ENCODE measurements around the gene THAP2.

THAP2 gene

DNA sequence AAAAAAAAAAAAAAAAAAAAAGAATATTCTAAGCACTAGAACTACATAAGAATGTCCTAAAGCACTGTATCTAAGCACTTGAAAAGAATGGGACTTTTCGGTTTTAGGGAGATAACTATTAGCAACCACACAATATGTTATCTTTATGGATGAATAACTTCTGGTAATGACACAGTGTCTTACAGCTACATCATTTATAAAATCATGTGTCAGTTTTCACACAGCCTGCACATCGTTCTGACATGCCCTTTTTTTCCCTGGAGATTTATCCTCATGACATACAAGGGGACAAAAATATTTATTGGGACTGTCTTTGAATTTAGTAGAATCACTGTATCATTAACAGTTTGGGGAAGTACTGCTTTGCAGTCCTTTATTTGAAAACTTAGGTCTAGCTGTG is 39.1 kb downstream of the THAP2 start:
- no peak for DNase-seq (ENCODE audit: low read depth in 2 of 2)

GRCh38 chr12:71704920-71705319 is 40.8 kb downstream of the THAP2 start:
- DNase-seq (ENCODE audit: low read depth in 2 of 2): no peak

GRCh38 chr12:71708658-71709057 is 44.6 kb downstream of the THAP2 start:
- no peak for DNase-seq (ENCODE audit: low read depth in 2 of 2)

DNA sequence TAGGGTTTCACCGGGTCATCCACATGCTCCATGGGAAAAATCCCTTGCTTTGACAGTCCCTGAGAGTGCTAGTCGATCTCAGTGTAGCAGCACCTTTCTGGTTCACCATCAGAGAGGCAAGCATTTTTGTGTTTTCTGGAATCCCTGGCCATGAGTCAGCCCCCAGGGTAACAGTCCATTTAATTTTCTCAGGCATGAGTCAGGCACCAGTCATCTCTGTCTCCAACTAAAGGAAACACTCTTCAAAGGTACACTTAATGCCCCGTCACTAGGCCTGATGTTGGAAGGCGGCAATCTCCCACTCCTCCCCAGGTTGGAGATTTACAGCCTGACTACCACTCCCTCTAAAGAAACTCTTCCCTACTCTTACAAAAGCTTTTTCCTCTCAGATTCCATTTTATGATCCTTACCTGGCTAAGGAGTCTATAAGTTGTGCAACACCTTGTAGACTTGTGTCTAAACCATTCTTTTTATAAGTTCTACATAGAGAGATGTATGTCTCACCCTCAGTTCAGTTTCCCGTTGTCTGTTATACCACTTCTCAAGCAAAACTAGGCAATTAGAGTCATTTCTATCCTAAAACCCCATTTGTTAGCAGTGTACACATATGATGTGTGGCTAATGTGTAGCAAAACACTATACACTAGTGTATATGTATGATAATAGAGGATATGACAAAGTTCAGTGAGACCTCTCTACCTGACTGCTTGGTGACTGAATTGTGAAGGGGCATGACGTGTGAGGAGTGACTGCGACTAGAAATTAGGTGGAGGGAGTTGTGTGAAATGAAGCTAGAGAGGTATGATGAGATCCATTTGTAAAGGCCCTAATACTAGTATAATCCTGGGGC is 46.4 kb downstream of the THAP2 start:
- DNase-seq (ENCODE audit: low read depth in 2 of 2): no peak

- DNase-seq (ENCODE audit: low read depth in 2 of 2): no peak
These were observed 54.5 kb downstream of the THAP2 start for GRCh38 chr12:71718611-71719010.

- DNase-seq (ENCODE audit: low read depth in 2 of 2): no peak
These were observed 55.7 kb downstream of the THAP2 start for GRCh38 chr12:71719647-71720370.

- no peak for DNase-seq (ENCODE audit: low read depth in 2 of 2)
These were observed 57.8 kb downstream of the THAP2 start for GRCh38 chr12:71721783-71722505.

DNA sequence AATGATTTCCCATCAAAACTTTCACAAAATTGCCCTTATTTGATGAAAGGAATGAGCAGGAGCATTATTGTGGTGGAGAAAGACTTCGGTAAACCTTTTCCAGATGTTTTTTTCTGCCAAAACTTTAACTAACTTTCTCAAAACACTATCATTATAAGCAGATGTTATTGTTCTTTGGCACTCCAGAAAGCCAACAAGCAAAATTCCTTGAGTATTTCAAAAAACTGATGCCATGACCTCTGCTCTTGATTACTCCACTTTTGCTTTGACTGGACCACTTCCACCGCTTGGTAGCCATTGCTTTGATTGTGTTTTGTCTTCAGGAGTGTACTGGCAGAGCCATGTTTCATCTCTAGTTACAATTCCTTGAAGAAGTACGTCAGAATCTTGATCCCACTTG is 60.9 kb downstream of the THAP2 start:
- no peak for DNase-seq (ENCODE audit: low read depth in 2 of 2)

DNA sequence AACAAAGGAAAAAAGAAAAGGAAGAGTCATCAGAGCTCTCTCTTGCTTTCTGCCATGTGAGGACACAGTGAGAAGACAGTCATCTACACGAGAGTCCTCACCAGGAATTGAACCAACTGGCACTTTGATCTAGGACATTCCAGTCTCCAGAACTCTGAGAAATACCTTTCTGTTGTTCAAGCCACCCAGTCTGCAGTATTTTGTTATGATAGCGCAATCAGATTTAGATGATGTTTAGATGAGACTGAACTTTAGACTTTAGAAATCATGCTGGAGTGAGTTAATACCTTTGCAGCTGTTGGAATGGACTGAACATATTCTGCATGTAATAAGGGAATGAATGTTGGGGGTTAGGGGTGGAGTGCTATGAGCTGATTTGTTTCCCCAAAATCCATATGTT is 62.4 kb downstream of the THAP2 start:
- no peak for DNase-seq (ENCODE audit: low read depth in 2 of 2)

DNA sequence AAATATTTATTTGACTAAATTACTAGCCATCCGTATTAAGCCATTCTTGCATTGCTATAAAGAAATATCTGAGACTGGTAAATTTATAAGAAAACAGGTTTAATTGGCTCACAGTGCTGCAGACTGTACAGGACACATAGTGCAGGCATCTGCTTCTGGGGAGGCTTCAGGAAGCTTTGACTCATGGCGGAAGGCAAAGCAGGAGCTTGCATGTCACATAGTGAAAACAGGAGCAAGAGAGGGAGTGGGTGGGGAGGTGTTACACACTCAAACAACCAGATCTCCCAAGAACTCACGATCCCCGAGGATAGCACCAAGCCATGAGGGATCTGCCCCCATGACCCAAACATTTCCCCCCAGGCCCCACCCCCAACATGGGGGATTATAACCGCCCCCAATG is 63.9 kb downstream of the THAP2 start:
- DNase-seq (ENCODE audit: low read depth in 2 of 2): no peak
